A204.1 (cell line): ENCODE data around the gene FRMD4A.

Experiments
- FAIRE-seq: peaks from 2 replicates; lab custom pipeline; 2012; peaks lifted over from hg19 to GRCh38; lab: Jason Lieb, UNC

Gene FRMD4A

GRCh38 chr10:13743101-13743693, 587.5 kb downstream of the FRMD4A start:
- no peak for FAIRE-seq

GRCh38 chr10:13741438-13741837, 589.3 kb downstream of the FRMD4A start:
- FAIRE-seq: no peak

- FAIRE-seq: no peak
Observed at GRCh38 chr10:13740461-13740860, 590.3 kb downstream of the FRMD4A start.

GRCh38 chr10:13739183-13739582, 591.5 kb downstream of the FRMD4A start:
- no peak for FAIRE-seq

- FAIRE-seq: no peak
Observed at GRCh38 chr10:13736506-13736905, 594.2 kb downstream of the FRMD4A start.

GRCh38 chr10:13734151-13734550, 596.6 kb downstream of the FRMD4A start:
- FAIRE-seq: no peak

- no peak for FAIRE-seq
Observed at GRCh38 chr10:13733071-13733470, 597.7 kb downstream of the FRMD4A start.

GRCh38 chr10:13732465-13732881, 598.3 kb downstream of the FRMD4A start:
- FAIRE-seq: no peak

GRCh38 chr10:13731799-13732198, 598.9 kb downstream of the FRMD4A start:
- no peak for FAIRE-seq

GRCh38 chr10:13730956-13731355, 599.8 kb downstream of the FRMD4A start:
- no peak for FAIRE-seq

- FAIRE-seq: no peak
Observed at GRCh38 chr10:13730306-13730652, 600.4 kb downstream of the FRMD4A start.

- FAIRE-seq: no peak
Observed at GRCh38 chr10:13729586-13730305, 601.0 kb downstream of the FRMD4A start.

- FAIRE-seq: no peak
Observed at GRCh38 chr10:13728898-13729535, 601.7 kb downstream of the FRMD4A start.

GRCh38 chr10:13725594-13725993, 605.1 kb downstream of the FRMD4A start:
- FAIRE-seq: no peak

GRCh38 chr10:13724484-13724883, 606.2 kb downstream of the FRMD4A start:
- no peak for FAIRE-seq

GRCh38 chr10:13722747-13723653, 607.7 kb downstream of the FRMD4A start:
- no peak for FAIRE-seq

GRCh38 chr10:13721486-13721885, 609.2 kb downstream of the FRMD4A start:
- no peak for FAIRE-seq

GRCh38 chr10:13720699-13721098, 610.0 kb downstream of the FRMD4A start:
- no peak for FAIRE-seq

- FAIRE-seq: no peak
Observed at GRCh38 chr10:13719425-13719824, 611.3 kb downstream of the FRMD4A start.

GRCh38 chr10:13718820-13719219, 611.9 kb downstream of the FRMD4A start:
- no peak for FAIRE-seq

- no peak for FAIRE-seq
Observed at GRCh38 chr10:13717936-13718772, 612.6 kb downstream of the FRMD4A start.

GRCh38 chr10:13717571-13717935, 613.2 kb downstream of the FRMD4A start:
- no peak for FAIRE-seq
